Endometrial microvascular endothelial cells (primary cell): Measurements from ENCODE around the gene IMP4. TPM values are rescaled to one million over a fixed set of nuclear protein-coding genes. Genes with fewer than 3 reads are reported as not detected.

Source experiments
- in situ Hi-C: cut with HindIII; loops from 2 replicates; pipeline ENCODE4 v1.10.0; 2017; ENCODE audit warnings: low sequenced_read_pairs, low pct_unique_long_range_greater_than_20kb; ENCODE audit errors: inconsistent ontology term
- total RNA-seq: library from RNA; depleted of rRNA; stranded (reverse); fragments of >200 nt; gene quantifications from one replicate; pipeline ENCODE4 v1.2.3, GENCODE V29; 2015; ENCODE audit errors: inconsistent ontology term

IMP4 gene
- total RNA-seq, 1 donor from 2014 or later, result 203 TPM

DNA sequence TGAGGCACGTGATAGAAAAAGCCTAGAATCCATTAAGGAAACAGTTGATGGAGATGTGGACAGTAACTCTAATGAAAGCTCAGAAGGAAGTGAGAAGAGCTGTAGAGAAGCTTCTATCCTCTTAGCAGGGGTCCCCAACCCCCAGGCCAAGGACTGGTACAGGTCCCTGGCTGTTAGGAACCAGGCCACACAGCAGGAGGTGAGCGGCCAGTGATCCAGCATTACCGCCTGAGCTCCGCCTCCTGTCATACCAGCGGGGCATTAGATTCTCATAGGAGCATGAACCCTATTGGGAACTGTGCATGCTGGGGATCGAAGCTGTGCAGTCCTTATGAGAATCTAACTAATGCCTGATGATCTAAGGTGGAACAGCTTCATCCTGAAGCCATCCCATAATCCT, 8.7 kb upstream of the IMP4 start:
- in situ Hi-C loops, result no loop called here

DNA sequence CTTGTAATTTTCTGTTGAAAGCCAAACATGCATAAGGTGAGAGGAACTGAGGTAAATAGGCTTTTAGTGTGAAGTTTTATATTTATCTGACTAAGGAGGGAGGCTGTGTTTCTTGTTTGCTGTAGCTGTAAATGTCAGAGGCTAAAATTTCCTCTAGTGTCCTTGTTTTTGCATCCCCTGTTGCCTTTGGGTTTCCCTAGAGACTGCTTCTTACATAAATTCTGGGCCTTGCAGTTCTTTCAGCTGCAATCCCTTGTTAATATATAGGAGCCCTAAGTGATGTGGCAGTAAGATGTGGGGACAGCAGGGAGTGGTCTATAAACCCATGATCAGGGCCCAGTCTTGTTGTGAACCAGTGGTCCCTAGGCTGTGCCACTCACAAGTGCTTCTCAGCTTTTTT, 7.5 kb upstream of the IMP4 start:
- in situ Hi-C loops, result no loop called here

DNA sequence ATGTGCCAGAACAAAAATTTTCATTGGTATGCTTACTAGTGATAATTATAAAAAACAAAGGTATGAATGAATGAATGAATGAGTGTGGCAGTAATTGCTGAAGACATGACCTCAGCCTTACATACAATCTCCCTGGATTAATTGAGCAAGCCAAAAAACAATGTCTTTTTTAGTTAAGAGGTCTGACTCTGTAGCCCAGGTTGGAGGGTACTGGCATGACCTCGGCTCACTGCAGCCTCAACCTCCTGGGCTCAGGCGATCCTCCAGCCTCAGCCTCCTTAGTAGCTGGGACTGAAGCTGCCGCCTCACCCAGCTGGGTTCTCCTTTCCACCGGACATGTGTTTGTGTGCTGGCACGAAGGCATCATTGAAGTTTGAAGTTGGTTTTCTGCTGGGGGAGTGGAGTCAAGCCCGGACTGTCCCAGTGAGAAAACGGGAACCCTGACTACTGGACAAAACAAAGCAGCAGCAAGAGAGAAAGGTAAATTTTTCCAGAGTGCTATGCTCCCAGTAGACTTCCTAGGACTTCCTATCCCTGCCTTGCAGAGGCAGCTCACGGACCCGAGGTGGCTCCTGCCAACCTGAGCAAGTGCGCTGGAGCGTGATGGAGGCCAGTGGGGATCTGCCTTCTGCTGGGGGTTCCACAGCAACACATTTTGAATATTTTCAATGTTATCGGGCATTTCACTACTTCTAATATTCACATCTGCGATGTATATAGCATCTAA, 6.4 kb upstream of the IMP4 start:
- in situ Hi-C loops, result no loop called here

DNA sequence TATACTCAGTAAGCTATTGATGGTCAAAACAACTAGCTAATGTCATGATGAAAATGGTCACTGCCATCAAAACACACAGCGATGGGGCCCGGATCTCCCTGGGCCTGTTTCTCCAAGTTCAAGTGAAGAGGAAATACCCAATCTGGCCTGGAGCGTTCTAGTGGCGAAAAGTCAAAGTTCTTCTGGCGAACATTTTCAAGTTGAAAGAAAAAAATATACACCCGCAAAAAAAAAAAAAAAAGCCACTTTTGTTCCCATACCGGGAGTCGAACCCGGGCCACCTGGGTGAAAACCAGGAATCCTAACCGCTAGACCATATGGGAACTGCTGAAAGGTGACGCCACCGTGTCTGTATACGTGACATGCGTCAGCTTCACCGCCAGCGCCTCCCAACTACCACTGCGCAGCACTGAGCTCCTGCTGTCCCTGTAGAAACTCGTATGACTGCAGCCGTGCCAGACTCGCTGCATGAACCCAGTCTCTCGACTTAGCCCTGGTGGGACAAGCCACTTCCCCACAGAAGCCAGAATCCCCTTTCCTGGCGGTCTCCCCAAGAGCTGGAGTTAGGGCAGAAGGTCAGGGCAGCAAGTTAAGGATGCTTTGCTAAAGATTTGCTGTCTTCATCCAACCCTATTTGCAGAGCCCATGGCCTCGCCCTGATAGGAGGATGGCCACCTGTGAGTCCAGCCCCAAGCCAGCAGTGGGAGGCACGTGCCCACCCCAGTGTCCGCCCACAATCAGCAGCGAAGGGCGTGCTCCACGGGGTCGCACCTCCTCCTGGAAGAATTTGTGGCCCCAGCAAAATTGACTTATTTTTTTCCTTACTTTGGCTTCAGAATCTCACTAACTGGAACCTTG, 5.6 kb upstream of the IMP4 start:
- in situ Hi-C loops, result no loop called here

DNA sequence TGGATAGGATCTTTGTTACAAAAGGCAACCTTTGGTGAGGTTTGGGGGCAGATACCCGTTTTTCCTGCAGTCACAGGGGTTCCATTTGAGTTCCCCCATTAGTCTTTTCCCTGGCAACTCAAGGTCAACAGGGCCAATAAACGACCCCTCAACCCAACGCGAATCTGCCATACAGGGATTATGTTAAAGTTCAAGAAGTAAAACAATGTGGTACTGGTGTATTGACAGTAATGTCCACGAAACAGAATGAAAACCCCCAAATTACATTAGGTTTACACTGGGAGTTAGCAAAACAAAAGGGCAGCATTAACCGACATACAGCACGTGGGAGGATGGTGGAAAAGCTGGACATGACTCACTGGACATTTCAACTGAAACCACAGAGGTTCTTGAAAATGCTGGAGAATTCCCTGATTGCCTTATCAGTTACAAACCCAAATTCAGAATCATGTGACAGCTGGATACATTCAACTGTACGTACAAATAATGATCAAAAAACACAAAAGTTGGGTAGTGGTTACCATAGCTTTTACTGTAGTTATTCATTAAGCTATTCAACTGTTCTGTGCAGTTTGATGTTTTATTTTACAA, 4.9 kb upstream of the IMP4 start:
- in situ Hi-C loops, result no loop called here

DNA sequence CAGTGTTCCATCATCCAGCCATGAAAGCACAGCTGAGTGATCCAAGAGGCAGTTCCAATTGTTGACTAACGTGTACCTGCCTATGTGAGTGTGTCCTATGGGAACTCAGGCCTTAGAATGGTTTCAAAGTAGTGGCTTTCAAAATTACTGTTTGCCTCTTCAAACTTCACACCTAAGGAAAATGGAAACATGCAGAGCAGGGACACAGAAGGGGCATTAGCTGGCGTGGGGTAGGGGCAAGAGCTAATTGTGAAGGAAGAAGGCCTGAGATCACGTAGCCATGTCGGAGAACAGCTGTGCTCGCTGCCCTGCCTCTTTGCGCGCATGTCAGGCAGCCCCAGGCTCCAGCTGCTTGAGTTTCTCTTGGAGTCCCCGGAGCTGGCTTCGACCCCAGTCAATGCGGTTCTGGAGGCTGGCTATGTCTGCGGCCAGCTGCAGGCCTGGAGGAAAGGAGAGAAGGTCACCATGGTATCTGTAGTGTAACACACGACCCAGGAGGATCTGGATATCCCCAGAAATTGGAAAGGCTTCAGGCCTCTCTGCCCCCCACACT, 3.8 kb upstream of the IMP4 start:
- in situ Hi-C loops, result no loop called here

DNA sequence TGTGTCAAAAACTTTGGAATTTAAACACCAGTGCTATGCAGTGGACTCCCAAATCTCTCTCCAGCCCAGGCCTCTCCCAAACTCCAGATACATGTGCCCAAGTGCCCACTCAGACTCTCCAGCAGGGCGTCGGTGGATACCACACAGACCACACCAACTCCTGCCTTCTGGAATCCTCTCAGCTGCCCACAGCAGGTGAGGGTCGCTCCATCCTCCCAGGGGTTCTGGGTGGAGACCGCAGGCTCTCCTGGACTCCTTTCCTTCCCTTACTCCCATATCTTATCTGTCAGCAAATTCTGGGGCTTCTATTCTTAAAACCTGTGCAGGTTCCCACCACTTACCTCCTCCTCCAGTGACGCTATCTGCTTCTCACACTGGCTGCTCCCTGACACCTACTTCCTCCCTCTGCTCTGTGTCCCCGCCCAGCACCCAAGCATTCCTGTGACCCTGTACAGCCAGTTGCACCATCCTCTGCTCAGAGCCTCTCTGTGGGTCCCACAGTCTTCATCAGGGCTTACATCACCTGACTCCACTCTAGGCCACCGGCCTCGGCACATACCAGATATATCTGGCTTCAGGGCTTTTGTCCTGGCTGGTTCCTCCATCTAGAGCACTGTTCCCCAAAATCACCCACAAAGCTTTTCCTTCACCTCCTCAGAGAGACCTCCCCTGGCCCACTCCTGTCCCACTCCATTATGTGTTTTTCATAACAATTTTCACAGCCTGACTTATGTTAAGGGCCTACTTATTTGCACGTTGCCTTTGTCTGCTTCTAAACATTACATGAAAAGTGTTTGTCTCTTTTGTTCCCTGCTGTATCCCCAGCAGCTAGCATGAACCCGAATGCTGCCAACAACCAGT, 2.6 kb upstream of the IMP4 start:
- in situ Hi-C loops, result no loop called here

DNA sequence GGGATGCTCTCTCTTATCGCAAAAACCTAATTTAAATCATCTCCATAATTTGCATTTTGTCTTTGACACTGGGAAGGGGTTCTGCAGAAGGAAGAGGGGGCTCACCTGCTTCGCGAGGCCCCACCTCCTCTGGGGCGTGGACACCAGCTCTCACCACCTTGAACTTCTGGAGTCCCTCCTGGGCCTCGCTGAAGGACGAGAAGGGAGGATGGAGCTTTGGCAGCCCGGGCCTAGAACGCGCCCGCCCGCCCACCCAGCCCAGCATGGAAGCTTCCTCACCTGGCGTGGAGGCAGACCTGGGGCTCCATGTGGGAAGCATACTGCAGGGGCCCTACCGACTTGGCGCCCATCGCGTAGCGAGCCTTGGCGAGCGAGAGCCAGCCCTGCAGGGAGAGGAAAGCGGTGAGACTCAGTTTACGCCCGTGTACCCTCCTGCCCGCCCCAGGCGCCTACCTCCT, 1.1 kb upstream of the IMP4 start:
- in situ Hi-C loops, result no loop called here

DNA sequence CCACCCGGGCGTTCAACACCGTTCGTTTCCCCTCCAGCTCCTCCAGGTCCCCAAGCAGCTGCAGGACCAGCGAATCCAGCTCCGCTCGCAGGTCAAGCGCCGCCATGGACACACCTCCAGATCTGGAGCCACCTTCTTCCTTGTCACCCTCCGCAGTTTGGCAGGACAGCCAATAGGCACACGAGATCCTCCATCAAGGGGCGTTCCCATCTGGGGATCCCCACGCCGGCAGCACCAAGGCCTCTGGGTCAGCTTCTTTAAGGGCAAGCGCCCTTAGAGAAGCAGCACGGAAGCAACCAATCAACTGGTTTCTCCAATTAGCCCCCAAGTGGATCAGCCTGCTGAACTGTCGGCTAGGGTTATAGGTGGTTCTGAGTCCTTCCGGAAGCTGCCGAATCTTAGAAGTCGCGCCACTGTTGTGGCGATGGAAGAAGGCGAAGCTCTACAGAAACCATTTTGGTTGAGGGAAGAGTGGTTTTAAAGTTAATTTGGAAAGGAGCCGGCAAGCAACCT, 621 bp upstream of the IMP4 start:
- in situ Hi-C loops, result no loop called here

DNA sequence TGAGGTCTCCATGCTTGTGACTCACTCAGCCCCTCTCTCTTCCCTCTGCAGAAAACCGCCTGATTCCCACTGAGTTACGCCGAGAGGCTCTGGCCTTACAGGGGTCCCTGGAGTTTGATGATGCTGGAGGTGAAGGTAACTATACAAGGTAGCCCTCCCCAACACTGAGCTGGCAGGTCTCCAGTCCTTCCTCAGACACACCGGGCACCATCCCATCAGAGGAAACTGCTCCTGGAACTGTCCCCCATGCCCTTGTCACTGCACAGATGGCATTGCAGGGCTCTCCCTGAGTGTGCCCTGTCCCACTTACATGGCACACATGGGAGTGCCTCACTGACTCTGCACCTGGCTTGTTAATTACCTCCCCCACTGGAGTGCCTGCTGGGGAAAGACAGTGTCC, 1.9 kb downstream of the IMP4 start:
- in situ Hi-C loops, result no loop called here

DNA sequence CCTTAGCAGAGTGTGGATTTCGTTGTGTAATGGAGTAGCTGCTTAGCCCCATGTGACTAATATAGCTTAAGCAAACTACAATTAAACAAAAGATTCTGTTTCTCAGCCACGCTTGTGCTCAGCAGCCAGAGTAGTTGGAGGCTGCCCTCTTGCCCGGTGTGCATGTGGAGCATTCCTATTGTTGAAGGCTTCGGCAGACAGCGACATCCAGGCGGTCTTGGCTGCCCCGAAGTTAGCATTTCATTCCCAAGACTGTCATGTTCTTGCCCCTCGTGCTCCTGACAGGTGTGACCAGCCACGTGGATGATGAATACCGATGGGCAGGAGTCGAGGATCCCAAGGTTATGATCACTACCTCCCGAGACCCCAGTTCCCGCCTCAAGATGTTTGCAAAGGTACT, 2.4 kb downstream of the IMP4 start:
- in situ Hi-C loops, result no loop called here

DNA sequence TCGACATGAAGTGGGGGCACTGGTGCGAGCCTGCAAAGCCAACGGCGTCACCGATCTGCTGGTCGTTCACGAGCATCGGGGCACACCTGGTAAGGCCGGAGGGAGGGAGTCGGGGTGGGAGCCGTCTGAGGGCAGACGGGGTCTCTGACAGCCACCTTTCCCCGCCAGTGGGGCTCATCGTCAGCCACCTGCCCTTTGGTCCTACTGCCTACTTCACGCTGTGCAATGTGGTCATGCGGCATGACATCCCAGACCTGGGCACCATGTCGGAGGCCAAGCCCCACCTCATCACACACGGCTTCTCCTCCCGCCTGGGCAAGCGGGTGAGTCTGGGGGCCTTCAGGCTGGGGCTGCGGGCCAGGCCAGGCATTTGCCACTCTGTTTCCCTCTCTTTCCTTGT, 2.9 kb downstream of the IMP4 start:
- in situ Hi-C loops, result no loop called here

DNA sequence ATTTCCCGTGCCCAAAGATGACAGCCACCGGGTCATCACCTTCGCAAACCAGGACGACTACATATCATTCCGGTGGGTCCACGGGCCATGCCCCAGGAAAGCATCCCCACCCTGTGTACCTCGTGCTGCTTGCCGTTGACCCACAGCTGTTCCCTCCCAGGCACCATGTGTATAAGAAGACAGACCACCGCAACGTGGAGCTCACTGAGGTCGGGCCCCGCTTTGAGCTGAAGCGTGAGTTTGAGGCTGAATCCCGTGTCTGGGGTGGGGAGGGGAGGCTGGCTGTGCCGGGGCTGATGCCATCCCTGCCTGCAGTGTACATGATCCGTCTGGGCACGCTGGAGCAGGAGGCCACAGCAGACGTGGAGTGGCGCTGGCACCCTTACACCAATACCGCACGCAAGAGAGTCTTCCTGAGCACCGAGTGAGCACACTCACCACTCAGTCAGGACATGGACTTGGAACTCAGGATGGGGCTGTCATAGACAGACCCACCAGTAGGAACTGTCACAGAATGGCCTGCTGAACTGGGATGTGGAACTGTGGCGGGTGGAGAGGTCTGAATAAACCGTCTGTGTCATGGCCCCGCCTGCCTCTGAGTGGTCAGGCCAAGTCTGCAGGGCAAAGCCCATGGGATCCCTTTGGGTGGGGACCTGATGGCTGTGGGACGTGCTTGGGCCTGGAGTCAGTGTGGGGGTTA, 3.5 kb downstream of the IMP4 start:
- in situ Hi-C loops, result no loop called here

DNA sequence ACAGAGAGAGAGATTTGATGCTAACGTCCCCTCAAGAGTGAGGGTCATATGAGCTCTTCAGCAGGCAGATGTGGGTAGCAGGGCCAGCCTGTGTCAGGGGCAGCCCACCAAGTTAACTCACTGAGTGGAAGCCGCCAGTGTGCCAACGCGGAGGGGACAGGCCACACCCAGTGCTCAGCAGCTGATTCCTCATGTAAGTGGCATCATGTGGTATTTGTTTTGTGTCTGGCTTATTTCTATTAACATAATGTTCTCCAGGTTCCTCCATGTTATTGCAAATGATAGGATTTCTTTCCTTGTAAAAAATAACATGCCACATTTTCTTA, 4.0 kb downstream of the IMP4 start:
- in situ Hi-C loops, result no loop called here

DNA sequence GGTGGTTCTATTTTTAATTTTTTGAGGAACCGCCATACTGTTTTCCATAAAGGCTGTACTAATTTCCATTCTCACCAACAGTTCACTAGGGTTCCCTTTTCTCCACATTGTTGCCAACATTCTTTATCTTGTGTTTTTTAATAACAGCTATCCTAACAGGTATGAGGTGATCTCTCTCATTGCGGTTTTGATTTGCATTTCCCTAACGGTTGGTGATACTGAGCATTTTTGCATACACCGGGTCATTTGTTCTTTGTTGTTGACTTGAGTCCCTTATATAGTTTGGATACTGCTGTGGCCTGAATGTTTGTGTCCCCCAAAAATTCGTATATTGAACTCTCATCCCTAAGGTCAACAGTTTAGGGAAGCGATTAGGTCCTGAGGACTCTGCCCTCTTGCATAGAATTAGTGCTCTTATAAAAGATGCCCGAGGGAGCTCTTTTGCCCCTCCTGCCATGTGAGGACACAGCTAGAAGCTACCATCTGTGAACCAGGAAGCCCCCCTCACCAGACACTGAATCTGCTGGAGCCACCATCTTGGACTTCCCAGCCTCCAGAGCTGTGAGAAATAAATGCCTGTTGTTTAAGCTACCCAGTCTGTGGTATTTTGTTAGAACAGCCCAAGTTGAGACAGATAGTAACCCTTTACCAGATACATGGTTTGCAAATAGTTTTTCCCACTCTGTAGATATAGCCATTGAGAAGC, 4.7 kb downstream of the IMP4 start:
- in situ Hi-C loops, result no loop called here

DNA sequence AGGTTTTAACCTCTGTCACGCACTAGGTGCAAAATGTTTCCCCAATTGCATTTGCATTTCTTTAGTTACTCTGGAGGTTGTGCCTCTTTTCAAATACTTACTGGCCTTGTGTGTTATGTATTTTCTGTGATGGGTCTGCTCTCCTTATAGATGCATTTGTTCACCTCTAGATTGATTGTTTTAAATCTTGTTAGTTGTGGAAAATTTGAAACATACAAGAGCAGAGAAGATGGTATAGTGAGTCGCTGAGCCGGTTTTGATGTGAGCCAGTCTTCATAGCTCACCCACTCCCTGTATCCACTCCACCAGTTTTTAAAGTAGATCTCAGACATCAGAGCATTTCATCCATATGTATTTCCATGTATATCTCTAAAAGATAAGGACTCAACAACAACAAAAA, 6.5 kb downstream of the IMP4 start:
- in situ Hi-C loops, result no loop called here

DNA sequence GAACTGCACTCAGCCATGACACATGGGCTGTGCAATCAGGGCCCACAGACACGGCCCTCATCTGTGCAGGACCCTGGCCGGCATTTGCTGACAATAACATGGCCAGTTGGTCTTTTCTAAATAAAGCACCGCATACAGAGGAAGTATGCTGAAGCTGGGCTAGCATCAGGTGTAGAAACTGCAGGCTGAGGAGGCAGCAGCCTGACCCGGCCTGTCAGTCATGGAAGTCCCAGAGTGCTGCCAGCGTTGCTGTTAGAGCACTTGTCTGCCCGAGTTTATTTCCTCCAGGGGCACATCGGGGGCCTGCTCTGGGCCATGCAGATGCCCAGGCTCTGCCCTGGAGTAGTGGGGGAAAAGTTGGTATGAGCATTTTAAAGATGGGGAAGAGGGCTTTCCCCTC, 9.0 kb downstream of the IMP4 start:
- in situ Hi-C loops, result no loop called here

DNA sequence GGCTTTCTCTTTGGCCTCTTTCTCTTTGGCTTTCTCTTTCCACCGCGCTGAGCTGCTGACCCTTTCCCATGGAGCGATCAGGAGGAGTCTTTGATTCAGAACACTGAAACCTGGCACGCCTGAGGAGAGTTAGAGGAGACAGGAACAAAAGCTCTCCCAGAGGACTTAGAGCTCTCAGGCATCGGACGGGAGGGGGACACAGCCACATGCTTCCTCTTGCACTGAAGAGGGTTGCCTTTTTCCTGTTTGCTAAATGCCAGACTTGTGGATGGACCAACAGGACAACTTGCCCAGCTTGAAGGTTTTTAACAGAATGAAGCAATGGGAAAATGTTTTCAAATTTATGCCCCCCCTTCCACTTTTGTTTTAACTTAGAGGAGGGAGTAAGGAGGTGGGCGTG, 9.5 kb downstream of the IMP4 start:
- in situ Hi-C loops, result no loop called here
